ENCODE measurements around the gene FOXP4. TPM values are rescaled to one million over a fixed set of nuclear protein-coding genes. Genes with fewer than 3 reads are reported as not detected.

Gene FOXP4
- polyA plus RNA-seq, 1 of the 3 experiments (the other 2 are of a cell fraction), result 7.3 TPM

- Histone ChIP-seq H3K36me3 (replicated peaks in 1 of 2; ENCODE audit: control insufficient read depth in 1 of 2, insufficient read depth in 2 of 2, low read length in 1 of 2) (peaks cover 0 to 4% of the 10 kb centered on the region in 2 experiments), H2AFZ (ENCODE audit: low read depth) (no peak overlapping the region), H3F3A (replicated peaks; ENCODE audit: insufficient read depth) (no peaks in the 10 kb centered on the region), H4K20me1 (ENCODE audit: insufficient read depth) (no peaks in the 10 kb centered on the region), H3K4me1 (ENCODE audit: control insufficient read depth in 1 of 2, insufficient read depth in 2 of 2, low read depth in 1 of 2, low read length in 1 of 2) (peaks cover 0 to 12% of the 10 kb centered on the region in 2 experiments; a peak in 1 of 4 replicates), H3K4me3 (ENCODE audit: low read depth in 2 of 2, low read length in 1 of 2) (no peak overlapping the region), H3K27me3 (ENCODE audit: insufficient read depth) (no peaks in the 10 kb centered on the region), H3K9ac (no peak overlapping the region), H3K4me2 (no peak overlapping the region), H3K79me2 (ENCODE audit: insufficient read depth) (no peaks in the 10 kb centered on the region), H3K27ac (ENCODE audit: low read depth in 2 of 2, low read length in 1 of 2) (no peak overlapping the region), H3K9me3 (no peaks in the 10 kb centered on the region), H3K9me2 (no peaks in the 10 kb centered on the region)
- 92% methylated on average over 11 of the region's 19 CpGs for WGBS (ENCODE audit: low lambda C conversion rate)
- ChIA-PET POLR2A (no interaction called here), CTCF (interaction anchor here (2.8 to 20.7 kb wide), 4 partner anchors 10 to 227 kb away, joined by 9 to 504 read pairs (median 80); no protein-coding TSS in a partner anchor)
- TF ChIP-seq CTCF (IDR thresholded peaks at IDR 0.05) (no peak), RXRA (IDR thresholded peaks at IDR 0.05; ENCODE audit: borderline replicate concordance, low read depth) (no peak), FOXJ3 (CRISPR knock-in tag; IDR thresholded peaks at IDR 0.05) (no peak), PBX3 (IDR thresholded peaks at IDR 0.05) (no peak), CHD2 (IDR thresholded peaks at IDR 0.05; ENCODE audit: low read length, partially characterized antibody) (no peak), TCF12 (IDR thresholded peaks at IDR 0.05) (no peak), MXI1 (IDR thresholded peaks at IDR 0.05; ENCODE audit: low read depth, low read length) (no peak), MAX (IDR thresholded peaks at IDR 0.05; ENCODE audit: low read depth) (no peak), GATA2 (CRISPR knock-in tag; IDR thresholded peaks at IDR 0.05) (no peak), IRF3 (IDR thresholded peaks at IDR 0.05; ENCODE audit: low read depth, low read length) (no peak), POLR2AphosphoS5 (IDR thresholded peaks at IDR 0.05; ENCODE audit: low read depth, low read length) (no peak), USF2 (IDR thresholded peaks at IDR 0.05; ENCODE audit: borderline replicate concordance, low read depth, low read length) (no peak), TEAD4 (IDR thresholded peaks at IDR 0.05; ENCODE audit: borderline replicate concordance, insufficient read depth) (no peak), NRF1 (IDR thresholded peaks at IDR 0.05; ENCODE audit: low read depth, low read length) (no peak), YY1 (IDR thresholded peaks at IDR 0.05; ENCODE audit: low read depth) (no peak)
- DNase-seq, result no peak
Observed at GRCh38 chr6:41597246-41598000, 51.2 kb downstream of the FOXP4 start.
